Osteoblast (primary cell): ENCODE measurements around the gene UNC5C. TPM values are rescaled to one million over a fixed set of nuclear protein-coding genes. Genes with fewer than 3 reads are reported as not detected.

Experiments
- DNase-seq: peaks from one replicate; pipeline ENCODE4 v3.0.0; 2011; ENCODE audit warnings: low spot score, mixed read lengths; ENCODE audit not compliant: insufficient read length; ENCODE audit errors: missing footprints
- H2AFZ ChIP-seq: 2 replicates; pipeline ENCODE4 v1.6.0; 2011; ENCODE audit warnings: mild to moderate bottlenecking, low read length
- H3K27ac ChIP-seq: 2 replicates; pipeline ENCODE4 v1.5.1; 2011; ENCODE audit warnings: mild to moderate bottlenecking, low read depth, low read length, moderate library complexity
- H3K27me3 ChIP-seq: 2 replicates; pipeline ENCODE4 v1.6.0; 2012; ENCODE audit warnings: mild to moderate bottlenecking, control low read depth, inconsistent platforms, low read length, moderate library complexity; ENCODE audit not compliant: insufficient read depth
- H3K36me3 ChIP-seq: 2 replicates; pipeline ENCODE4 v1.5.1; 2011; ENCODE audit warnings: mild to moderate bottlenecking, low read length, control low read depth, moderate library complexity; ENCODE audit not compliant: insufficient read depth
- H3K4me1 ChIP-seq: 2 replicates; pipeline ENCODE4 v1.5.1; 2011; ENCODE audit warnings: mild to moderate bottlenecking, low read length, control low read depth, moderate library complexity; ENCODE audit not compliant: insufficient read depth
- H3K4me2 ChIP-seq: 2 replicates; pipeline ENCODE4 v1.6.0; 2011; ENCODE audit warnings: mild to moderate bottlenecking, low read length; ENCODE audit not compliant: insufficient read depth
- H3K4me3 ChIP-seq: fragments of 200-600 bp; sonication (generic); 3 replicates; pipeline ENCODE4 v1.5.1; 2012; ENCODE audit warnings: mild to moderate bottlenecking, low read length, inconsistent platforms; ENCODE audit not compliant: insufficient read depth
- H3K79me2 ChIP-seq: 2 replicates; pipeline ENCODE4 v1.6.0; 2012; ENCODE audit warnings: mild to moderate bottlenecking, low read length, control low read depth, inconsistent platforms; ENCODE audit not compliant: insufficient read depth
- H3K9me3 ChIP-seq: 2 replicates; pipeline ENCODE4 v1.5.1; 2011; ENCODE audit warnings: low read depth, low read length, control low read depth
- H4K20me1 ChIP-seq: 2 replicates; pipeline ENCODE4 v1.6.0; 2012; ENCODE audit warnings: mild to moderate bottlenecking, low read length, control low read depth; ENCODE audit not compliant: insufficient read depth
- CTCF ChIP-seq: IDR thresholded peaks from 2 replicates; pipeline ENCODE4 v1.5.1; 2011; ENCODE audit warnings: mild to moderate bottlenecking, low read depth, low read length, moderate library complexity; ENCODE audit errors: extremely low read depth
- total RNA-seq: library from RNA; depleted of rRNA; stranded (reverse); fragments of >200 nt; gene quantifications from 2 replicates; pipeline ENCODE4 v1.2.3, GENCODE V29; 2012

UNC5C gene
- total RNA-seq, 1 donor, result 9.0 TPM

DNA sequence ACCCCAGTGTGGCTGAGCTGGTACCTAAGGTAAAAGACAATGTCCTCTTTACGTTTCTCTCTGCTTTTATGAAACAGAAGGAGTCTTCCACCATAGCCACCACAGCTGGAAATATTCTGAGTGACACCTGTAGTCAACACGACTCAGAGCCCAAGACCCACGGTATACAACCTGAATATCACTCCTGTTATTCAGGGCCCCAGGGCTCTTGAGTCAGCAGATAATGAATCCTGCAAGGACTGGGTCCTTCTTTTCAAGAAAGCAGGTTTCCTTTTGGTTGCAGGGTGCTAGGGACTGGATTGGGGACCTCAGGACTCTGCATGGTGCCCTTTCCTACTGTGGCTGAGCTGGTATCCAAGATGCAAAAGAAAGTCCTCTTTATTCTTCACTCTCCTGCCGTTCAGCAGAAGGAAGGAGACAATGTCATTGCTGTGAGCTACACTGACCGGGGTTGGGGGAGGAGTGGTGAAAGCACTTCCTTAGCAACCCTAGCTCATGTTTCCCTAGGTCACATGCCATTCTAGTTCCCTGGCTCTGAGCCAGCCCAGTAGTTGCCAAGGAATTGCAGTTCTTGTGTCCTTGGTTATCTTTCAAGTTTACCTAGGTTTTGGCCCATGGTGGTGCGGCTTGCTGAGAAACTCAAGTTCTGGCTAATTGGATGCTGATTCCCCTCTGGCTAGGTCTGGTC is 23.7 kb upstream of the UNC5C start:
- Histone ChIP-seq H3K27ac (no peak overlapping the region), H4K20me1 (no peaks in the 10 kb centered on the region), H3K4me3 (no peak overlapping the region), H3K4me2 (no peak overlapping the region), H3K4me1 (no peaks in the 10 kb centered on the region), H2AFZ (no peak overlapping the region), H3K27me3 (no peaks in the 10 kb centered on the region), H3K9me3 (no peaks in the 10 kb centered on the region), H3K79me2 (no peaks in the 10 kb centered on the region), H3K36me3 (no peaks in the 10 kb centered on the region)
- DNase-seq, result no peak
- TF ChIP-seq CTCF, result no peak

- no peak for DNase-seq
- Histone ChIP-seq H3K4me1 (no peaks in the 10 kb centered on the region), H3K79me2 (no peaks in the 10 kb centered on the region), H3K4me3 (no peak overlapping the region), H3K4me2 (no peak overlapping the region), H3K27ac (no peak overlapping the region), H3K36me3 (no peaks in the 10 kb centered on the region), H4K20me1 (no peaks in the 10 kb centered on the region), H3K27me3 (no peaks in the 10 kb centered on the region), H3K9me3 (no peaks in the 10 kb centered on the region), H2AFZ (no peak overlapping the region)
- TF ChIP-seq CTCF, result no peak
These were observed 22.8 kb upstream of the UNC5C start for GRCh38 chr4:95571577-95571976.

DNA sequence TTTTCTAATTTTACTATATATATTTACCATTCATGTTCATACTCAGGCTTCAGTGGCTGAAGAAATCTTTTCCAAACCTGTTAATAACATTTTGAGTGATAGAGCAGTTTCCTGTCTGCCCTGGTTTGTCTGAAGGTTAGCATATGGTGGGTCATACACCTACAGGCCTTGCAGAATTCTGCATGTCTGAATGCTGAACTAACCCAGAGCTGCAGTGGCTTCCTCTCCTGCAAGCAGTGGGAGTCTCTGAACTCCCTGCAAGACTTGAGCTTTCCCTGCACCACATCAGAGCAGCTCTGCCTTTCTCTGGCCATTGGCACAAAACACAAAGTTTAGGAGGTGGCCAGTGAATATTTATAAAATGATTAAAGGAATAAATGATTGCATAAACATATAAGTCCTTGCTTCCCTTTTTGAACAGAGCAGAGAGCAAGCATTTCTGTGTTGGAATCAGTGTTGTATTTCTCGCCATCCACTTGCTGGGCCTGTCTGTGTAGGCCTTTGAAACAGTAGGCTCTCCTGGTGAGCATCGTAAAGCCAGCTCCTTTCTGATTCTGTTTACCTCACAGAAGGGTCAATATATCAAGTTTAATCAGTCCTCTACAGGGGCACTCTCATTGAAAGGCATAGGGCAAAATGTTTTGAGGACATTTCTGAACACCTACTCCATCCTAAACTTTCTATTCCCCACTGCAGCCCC is 15.0 kb upstream of the UNC5C start:
- Histone ChIP-seq H4K20me1 (no peaks in the 10 kb centered on the region), H3K4me2 (no peak overlapping the region), H3K79me2 (no peaks in the 10 kb centered on the region), H3K27ac (no peak overlapping the region), H3K4me1 (no peaks in the 10 kb centered on the region), H3K9me3 (no peaks in the 10 kb centered on the region), H3K36me3 (no peaks in the 10 kb centered on the region), H3K4me3 (no peak overlapping the region), H3K27me3 (no peaks in the 10 kb centered on the region), H2AFZ (no peak overlapping the region)
- TF ChIP-seq CTCF, result no peak
- DNase-seq, result no peak

DNA sequence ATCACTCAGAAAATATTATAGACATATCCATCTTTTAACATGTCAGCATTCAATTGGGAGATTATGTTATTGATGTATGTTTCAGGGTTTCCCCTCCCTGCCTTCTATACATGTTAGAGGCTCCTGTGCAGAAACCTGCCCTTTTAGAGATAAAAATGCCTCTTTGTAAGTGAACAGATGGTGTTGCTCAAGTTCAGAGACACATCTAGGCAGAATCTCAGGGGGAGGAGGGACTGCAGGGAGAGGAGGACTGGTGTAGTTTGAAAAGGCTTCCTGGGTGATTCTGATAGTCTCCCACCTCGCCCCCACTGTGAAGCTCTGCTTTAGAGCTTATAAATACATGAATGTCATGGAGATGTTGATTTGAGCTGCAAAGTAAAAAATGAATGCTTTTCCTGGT is 12.0 kb upstream of the UNC5C start:
- H4K20me1 ChIP-seq, result no peaks in the 10 kb centered on the region
- TF ChIP-seq CTCF, result no peak
- H3K4me1 ChIP-seq, result no peaks in the 10 kb centered on the region
- no peak overlapping the region for H2AFZ ChIP-seq
- no peak overlapping the region for H3K4me2 ChIP-seq
- no peaks in the 10 kb centered on the region for H3K36me3 ChIP-seq
- no peaks in the 10 kb centered on the region for H3K79me2 ChIP-seq
- H3K27ac ChIP-seq, result no peak overlapping the region
- no peak overlapping the region for H3K4me3 ChIP-seq
- no peak for DNase-seq
- H3K9me3 ChIP-seq, result no peaks in the 10 kb centered on the region
- H3K27me3 ChIP-seq, result no peaks in the 10 kb centered on the region
